Measurements from ENCODE around the gene TFEC. TPM values are rescaled to one million over a fixed set of nuclear protein-coding genes. Genes with fewer than 3 reads are reported as not detected.

TFEC gene, protein sequence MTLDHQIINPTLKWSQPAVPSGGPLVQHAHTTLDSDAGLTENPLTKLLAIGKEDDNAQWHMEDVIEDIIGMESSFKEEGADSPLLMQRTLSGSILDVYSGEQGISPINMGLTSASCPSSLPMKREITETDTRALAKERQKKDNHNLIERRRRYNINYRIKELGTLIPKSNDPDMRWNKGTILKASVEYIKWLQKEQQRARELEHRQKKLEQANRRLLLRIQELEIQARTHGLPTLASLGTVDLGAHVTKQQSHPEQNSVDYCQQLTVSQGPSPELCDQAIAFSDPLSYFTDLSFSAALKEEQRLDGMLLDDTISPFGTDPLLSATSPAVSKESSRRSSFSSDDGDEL
- total RNA-seq: 1 to 10 TPM in 1 of 2 donors, under 1 TPM in 1; 0.69 to 2.9 TPM

DNA sequence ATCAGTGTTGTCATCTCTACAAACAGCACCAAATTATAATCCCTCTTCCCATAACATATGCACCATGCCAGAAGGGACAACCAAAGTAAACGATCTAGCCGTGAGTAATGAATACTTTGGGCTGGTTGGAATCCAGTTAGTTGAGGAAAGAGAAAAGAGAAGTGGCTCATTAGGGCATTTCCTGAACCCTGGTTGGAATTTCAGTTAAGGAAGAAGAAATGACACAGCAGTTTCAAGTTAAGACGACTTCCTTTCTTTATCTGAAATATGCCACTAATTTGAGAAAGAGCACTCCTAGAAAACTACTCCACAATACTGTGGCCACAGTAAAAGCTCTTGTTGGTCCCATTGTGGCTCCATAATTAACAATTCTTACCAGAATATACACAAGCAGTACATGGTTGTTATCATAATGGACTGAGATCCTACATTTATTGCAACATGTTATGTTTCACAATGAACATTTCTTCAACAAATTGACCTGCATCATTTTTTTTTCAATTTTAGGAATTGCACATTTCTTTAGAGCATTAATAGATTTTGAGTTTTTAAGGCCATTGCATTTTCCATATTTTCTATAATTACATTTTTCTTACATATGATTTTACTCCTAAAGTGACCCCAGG is at the start of gene TFEC:
Gene TFEC (minus strand): TSS at position 113 of the 626 bp plus-strand sequence. CDS start 46,322 bp downstream, outside the sequence.
- no peak for TF ChIP-seq CTCF (IDR thresholded peaks at IDR 0.05)
- intact Hi-C loops (cut with DNase I): no loop called here
- no peak within 1 kb of the TSS for H3K9ac ChIP-seq (ENCODE audit: low read depth in 2 of 2, low read length in 2 of 2)
- no peak within 1 kb of the TSS for H3K27ac ChIP-seq
- no peak for DNase-seq
- no peak within 1 kb of the TSS for H3K4me3 ChIP-seq
- H3K4me1 ChIP-seq: no peaks in the 10 kb centered on the region
- no peaks in the 10 kb centered on the region for H3K27me3 ChIP-seq
- H3K36me3 ChIP-seq: no peaks in the 10 kb centered on the region
- H3K9me3 ChIP-seq: no peaks in the 10 kb centered on the region

DNA sequence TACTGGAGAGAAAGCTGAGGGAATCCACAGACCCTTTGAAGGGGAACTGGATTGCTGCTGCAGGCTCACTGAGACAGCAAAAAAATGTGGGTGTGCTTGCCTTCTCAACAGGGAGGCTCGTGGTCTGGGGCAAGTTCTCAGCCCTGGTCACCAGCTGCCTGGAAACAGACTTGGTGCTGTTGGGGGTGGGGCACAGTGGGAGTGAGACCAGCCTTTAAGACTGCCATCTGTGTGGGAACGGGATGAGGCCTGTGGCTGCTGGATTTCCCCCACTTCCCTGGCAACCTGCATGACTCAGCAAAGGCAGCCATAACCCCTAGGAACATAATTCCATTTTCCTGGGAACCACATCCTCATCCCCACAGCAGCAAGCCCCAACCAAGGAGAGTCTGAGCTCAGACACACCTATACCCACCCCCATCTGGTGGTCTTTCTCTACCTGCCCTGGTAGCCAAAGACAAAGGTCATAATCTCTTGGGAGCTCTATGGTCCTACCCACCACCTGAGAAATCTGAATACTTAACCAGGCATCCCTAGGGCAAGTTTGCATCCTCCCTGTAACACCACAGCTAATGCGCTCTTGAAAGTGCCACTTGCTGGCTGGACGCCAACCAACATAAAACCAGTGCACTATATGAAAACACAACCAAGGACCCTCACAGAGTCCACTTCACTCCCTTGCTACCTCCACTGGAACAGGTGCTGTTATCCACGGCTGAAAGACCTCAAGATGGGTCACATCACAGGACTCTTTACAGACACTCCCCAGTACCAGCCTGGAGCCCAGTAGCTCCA is 45.0 kb upstream of the TFEC start:
- H3K27ac ChIP-seq: no peak overlapping the region
- H3K36me3 ChIP-seq: no peaks in the 10 kb centered on the region
- DNase-seq: no peak
- no peak overlapping the region for H3K9ac ChIP-seq (ENCODE audit: low read depth in 2 of 2, low read length in 2 of 2)
- no peaks in the 10 kb centered on the region for H3K4me1 ChIP-seq
- no peaks in the 10 kb centered on the region for H3K9me3 ChIP-seq
- no peaks in the 10 kb centered on the region for H3K27me3 ChIP-seq
- no peak overlapping the region for H3K4me3 ChIP-seq
- no peak for TF ChIP-seq CTCF (IDR thresholded peaks at IDR 0.05)
- intact Hi-C loops (cut with DNase I): no loop called here

DNA sequence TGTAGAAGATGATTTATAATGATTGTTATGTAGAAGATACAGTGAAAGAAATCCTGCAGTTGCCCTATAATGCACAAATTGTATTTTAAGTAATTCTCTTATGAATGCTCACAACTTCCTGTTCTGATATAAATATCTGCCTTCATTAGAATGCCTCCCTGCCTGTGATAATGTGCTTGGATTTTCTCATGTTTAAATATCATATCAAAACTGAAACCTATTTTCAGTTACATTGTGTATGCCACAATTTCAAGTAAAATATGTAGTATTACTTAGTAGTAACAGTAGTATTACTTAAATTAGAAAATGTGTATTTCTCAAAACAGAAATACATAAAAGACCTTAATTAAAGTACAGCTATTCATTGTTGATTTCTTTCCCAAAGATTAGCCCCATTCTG is 41.1 kb upstream of the TFEC start:
- no peak for TF ChIP-seq CTCF (IDR thresholded peaks at IDR 0.05)
- no peaks in the 10 kb centered on the region for H3K4me1 ChIP-seq
- no peak overlapping the region for H3K27ac ChIP-seq
- intact Hi-C loops (cut with DNase I): no loop called here
- no peak for DNase-seq
- H3K9ac ChIP-seq (ENCODE audit: low read depth in 2 of 2, low read length in 2 of 2): no peak overlapping the region
- no peaks in the 10 kb centered on the region for H3K9me3 ChIP-seq
- no peak overlapping the region for H3K4me3 ChIP-seq
- H3K27me3 ChIP-seq: no peaks in the 10 kb centered on the region
- H3K36me3 ChIP-seq: no peaks in the 10 kb centered on the region

DNA sequence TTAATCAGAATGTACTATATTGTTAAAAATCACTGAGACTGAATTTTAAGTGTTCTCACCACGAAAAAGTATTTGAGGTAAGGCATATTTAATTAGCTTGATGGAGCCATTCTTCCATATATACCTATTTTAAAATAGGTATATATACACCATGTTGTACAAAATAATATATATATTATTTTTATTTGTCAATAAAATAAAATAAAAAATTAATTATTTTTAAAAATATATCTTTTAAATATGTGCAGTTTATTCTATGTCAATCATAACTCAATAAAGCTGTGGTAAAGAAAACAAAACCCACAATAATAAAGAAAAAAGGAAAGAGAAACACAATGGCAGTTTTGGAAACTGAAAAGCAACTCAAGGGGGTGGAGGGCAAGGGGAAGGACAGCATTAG is 33.6 kb upstream of the TFEC start:
- no peak for DNase-seq
- Histone ChIP-seq H3K9ac (ENCODE audit: low read depth in 2 of 2, low read length in 2 of 2) (no peak overlapping the region), H3K36me3 (no peaks in the 10 kb centered on the region), H3K27me3 (no peaks in the 10 kb centered on the region), H3K4me3 (no peak overlapping the region), H3K9me3 (no peaks in the 10 kb centered on the region), H3K4me1 (no peaks in the 10 kb centered on the region), H3K27ac (no peak overlapping the region)
- TF ChIP-seq CTCF (IDR thresholded peaks at IDR 0.05): no peak
- intact Hi-C loops (cut with DNase I): no loop called here

- H3K27me3 ChIP-seq: no peaks in the 10 kb centered on the region
- H3K27ac ChIP-seq: no peak overlapping the region
- H3K9me3 ChIP-seq: no peaks in the 10 kb centered on the region
- intact Hi-C loops (cut with DNase I): no loop called here
- H3K4me3 ChIP-seq: no peak overlapping the region
- no peaks in the 10 kb centered on the region for H3K4me1 ChIP-seq
- no peaks in the 10 kb centered on the region for H3K36me3 ChIP-seq
- no peak for DNase-seq
- no peak for TF ChIP-seq CTCF (IDR thresholded peaks at IDR 0.05)
- no peak overlapping the region for H3K9ac ChIP-seq (ENCODE audit: low read depth in 2 of 2, low read length in 2 of 2)
Measured at GRCh38 chr7:116062666-116063065, 32.1 kb upstream of the TFEC start.
